Right lobe of liver (tissue), 4 donors: ENCODE results near the gene COL4A1.

ENCODE experiments used
- POLR2A ChIP-seq: fragments of 450-650 bp; IDR thresholded peaks from one replicate; pipeline ENCODE4 v1.6.1; 2017; ENCODE audit warnings: antibody characterized with exemption, mild to moderate bottlenecking
- TF ChIP-seq, protein P1 (sequence below), 4 donors: fragments of 200-600 bp in 3 of 4; fragments of 450-650 bp in 1 of 4; IDR thresholded peaks; one replicate each; pipeline versions ENCODE4 v1.5.1 to v1.8.0; 2016 to 2022; ENCODE audit warnings: antibody characterized with exemption in 4 of 4, mild to moderate bottlenecking in 2 of 4
- donor health status: DM: no; HTN: no; CAD: no.
- donor health status: DM: no; HTN: no; CAD: no.
- donor health status: DM: no; HTN: yes; CAD: no.

DNA sequence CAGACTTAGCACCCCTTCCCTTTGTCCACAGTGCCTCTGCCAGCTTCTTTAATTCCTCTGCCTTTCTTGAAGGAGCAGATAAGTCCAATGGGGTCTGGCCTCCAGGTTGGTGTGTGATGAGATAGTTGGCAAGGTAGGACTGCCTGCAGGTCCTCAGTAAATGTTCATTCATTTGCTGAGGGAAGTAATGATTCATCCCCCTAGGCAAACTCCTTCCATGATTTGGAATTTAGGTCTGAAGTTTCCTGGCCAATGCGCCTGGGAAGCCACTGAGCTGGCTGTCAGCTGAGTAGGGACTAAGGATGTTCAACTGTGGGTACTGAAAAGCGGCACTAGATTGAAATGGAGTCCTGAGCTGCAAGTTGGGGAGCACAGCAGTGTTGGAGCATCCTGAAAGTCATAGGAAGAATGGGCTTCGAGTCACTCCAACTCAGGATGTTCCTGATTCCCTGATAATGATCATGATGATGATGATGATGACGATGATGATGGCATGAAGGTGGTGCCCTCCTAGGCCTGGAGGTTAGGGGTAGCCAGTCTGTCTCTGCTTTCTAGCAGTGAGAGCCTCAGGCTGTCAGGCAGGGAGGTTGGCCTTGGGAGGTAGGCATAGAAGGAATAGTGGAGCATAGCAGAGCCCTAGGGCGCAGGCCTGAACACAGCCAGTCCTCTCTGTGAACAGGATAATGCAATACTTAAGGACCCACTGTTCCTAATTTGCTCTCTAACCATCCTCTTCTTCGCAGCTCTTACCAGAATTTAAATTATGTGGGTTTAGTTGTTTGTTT, 44.9 kb upstream of the COL4A1 start:
- TF ChIP-seq POLR2A, result no peak
- TF ChIP-seq, protein P1, sequence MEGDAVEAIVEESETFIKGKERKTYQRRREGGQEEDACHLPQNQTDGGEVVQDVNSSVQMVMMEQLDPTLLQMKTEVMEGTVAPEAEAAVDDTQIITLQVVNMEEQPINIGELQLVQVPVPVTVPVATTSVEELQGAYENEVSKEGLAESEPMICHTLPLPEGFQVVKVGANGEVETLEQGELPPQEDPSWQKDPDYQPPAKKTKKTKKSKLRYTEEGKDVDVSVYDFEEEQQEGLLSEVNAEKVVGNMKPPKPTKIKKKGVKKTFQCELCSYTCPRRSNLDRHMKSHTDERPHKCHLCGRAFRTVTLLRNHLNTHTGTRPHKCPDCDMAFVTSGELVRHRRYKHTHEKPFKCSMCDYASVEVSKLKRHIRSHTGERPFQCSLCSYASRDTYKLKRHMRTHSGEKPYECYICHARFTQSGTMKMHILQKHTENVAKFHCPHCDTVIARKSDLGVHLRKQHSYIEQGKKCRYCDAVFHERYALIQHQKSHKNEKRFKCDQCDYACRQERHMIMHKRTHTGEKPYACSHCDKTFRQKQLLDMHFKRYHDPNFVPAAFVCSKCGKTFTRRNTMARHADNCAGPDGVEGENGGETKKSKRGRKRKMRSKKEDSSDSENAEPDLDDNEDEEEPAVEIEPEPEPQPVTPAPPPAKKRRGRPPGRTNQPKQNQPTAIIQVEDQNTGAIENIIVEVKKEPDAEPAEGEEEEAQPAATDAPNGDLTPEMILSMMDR (IDR thresholded peaks at IDR 0.05), result no peak
